Keratinocyte (primary cell): ENCODE results near the gene REPS2.

Source experiments
- CTCF ChIP-seq, 3 experiments: IDR thresholded peaks in 1 of 3; conservative IDR thresholded peaks in 1 of 3; optimal IDR thresholded peaks in 1 of 3; 2 replicates in 2 of 3; 3 replicates in 1 of 3; pipeline versions ENCODE3 to v1.5.1; 2011; ENCODE audit warnings: low read length in 3 of 3, mild to moderate bottlenecking in 3 of 3, moderate library complexity in 2 of 3, control low read depth in 1 of 3, inconsistent platforms in 1 of 3; ENCODE audit not compliant: insufficient read depth in 2 of 3; ENCODE audit errors: extremely low read depth in 1 of 3
- EZH2 ChIP-seq: IDR thresholded peaks from one replicate; pipeline ENCODE4 v1.6.1; 2012; ENCODE audit warnings: inconsistent platforms, mild to moderate bottlenecking, low read length, moderate library complexity

DNA sequence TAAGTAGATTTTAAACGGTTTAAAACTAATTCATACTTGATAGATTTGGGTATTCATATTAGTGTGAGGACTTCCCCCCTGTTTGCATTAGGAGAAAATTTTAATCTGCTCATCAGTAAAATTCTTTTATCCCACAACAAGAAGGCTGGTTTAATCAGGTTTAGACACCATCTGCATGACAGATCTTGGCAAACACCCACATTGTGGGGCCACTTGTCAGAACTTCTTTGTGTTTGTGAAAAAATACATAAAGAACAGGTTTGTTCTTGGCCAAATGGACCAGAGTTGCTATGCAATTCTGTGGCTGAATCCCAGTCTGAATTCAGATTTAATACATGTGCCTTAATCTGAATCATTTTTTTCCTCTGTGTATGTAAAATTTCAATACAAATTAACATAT, 121.1 kb downstream of the REPS2 start:
- TF ChIP-seq CTCF (optimal IDR thresholded peaks at IDR 0.05 in 1 of 3, IDR thresholded peaks at IDR 0.05 in 1 of 3, conservative IDR thresholded peaks at IDR 0.05 in 1 of 3; ENCODE audit: extremely low read depth in 1 of 3, insufficient read depth in 2 of 3, low read length in 3 of 3) (no peak), EZH2 (no peak)
